SW480 (cell line): ENCODE measurements around the gene BNIP2.
A peak's percentile ranks its signal among the peaks of the same experiment; 100 is the strongest.

Source experiments
- DNase-seq: peaks from one replicate; pipeline ENCODE4 v3.0.0-alpha.2; 2016; ENCODE audit warnings: low spot score

The BNIP2 gene

DNA sequence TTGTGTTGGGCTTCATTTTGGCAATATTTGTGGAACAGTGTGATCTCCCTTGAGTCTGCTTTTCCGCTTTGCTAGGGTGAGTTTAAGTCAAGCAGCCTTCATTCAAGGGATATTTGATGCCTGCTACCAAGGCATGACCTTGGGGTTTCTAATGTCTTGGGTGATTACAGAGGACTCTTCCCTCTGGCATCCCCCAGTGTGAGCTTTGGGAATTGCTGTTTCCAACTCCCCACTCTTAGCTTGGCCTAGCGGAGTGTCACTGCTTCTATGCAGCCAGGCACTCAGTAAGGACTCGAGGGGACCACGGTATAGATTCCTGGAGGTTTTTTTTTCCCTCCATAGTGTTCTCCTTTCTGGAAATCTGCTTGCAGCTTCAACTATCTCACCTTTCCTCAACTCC is 56.4 kb downstream of the BNIP2 start:
- DNase-seq, result peak; percentile 15

DNA sequence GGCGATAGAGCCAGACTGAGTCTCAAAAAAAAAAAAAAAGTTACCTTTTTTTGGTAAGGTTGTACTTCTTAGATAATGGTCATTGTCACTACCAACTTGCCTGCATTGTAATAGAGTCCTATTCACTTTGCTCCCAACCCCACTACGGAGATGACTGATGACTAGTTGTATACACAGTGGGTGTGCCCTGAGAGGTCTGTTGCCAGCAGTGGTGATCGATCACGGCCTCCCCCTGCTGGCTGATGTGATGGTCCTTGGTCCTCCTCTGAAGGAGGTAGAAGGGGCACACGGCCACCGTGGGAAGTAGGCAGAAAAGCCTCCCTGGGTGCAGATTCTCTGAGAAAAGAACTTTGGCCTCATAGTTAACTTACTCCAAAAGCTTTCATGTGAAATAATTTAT is 66.8 kb downstream of the BNIP2 start:
- peak; percentile 65 for DNase-seq

DNA sequence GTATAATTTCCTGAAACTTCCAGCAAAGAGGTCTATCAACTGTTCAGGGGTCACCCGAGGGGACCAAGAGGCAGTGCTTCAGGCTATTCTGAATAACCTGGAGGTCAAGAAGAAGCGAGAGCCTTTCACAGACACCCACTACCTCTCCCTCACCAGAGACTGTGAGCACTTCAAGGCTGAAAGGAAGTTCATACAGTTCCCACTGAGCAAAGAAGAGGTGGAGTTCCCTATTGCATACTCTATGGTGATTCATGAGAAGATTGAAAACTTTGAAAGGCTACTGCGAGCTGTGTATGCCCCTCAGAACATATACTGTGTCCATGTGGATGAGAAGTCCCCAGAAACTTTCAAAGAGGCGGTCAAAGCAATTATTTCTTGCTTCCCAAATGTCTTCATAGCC is 70.7 kb downstream of the BNIP2 start:
- DNase-seq, result no peak

DNA sequence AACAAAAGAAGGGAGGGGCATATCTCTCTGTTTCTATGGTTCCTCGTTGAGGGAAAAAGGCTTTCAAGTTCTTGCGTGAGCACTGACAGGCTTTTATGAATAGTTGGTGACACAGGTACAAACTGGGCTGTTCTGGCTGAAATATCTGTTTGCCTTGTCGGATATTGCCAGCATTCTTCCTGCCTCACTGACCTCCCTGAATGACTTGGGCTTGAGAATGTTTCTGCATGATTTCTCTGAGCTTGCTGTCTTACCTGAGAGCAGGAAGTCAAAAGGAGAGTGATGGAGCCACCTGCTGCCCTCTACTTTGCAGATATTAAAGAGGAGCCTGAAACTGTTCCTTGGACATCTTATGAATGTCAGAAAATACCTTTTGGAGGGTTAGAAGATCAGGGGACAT is 72.7 kb downstream of the BNIP2 start:
- peak; percentile 25 for DNase-seq

DNA sequence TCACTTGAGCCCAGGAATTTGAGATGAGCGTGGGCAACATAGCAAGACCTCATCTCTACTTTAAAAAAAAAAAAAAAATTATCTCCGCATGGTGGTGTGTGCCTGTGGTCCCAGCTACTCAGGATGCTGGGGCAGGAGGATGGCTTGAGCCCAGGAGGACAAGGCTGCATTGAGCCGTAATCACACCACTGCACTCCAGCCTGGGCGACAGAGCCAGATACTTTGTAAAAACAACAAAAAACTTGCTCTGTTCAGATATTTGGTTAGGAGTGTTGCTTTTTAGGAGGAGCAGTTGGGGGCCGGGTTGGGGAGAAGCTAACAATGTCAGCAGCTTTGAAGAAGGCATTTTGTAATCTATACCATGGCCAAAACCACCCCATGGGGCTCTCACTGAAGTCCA is 73.5 kb downstream of the BNIP2 start:
- no peak for DNase-seq

DNA sequence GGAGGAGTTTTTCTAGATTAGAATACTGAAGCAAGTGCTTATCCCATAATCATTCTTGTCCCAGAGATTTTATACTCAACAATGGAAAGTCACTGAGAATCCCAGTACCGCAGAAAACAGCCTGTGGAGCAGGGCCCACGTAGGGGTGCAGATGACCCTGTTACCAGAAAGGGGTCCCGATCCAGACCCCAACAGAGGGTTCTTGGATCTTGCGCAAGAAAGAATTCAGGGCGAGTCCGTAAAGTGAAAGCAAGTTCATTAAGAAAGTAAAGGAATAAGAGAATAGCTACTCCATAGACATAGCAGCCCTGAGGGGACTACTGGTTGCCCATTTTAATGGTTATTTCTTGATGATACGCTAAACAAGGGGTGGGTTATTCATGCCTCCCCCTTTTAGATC is 75.0 kb downstream of the BNIP2 start:
- no peak for DNase-seq

DNA sequence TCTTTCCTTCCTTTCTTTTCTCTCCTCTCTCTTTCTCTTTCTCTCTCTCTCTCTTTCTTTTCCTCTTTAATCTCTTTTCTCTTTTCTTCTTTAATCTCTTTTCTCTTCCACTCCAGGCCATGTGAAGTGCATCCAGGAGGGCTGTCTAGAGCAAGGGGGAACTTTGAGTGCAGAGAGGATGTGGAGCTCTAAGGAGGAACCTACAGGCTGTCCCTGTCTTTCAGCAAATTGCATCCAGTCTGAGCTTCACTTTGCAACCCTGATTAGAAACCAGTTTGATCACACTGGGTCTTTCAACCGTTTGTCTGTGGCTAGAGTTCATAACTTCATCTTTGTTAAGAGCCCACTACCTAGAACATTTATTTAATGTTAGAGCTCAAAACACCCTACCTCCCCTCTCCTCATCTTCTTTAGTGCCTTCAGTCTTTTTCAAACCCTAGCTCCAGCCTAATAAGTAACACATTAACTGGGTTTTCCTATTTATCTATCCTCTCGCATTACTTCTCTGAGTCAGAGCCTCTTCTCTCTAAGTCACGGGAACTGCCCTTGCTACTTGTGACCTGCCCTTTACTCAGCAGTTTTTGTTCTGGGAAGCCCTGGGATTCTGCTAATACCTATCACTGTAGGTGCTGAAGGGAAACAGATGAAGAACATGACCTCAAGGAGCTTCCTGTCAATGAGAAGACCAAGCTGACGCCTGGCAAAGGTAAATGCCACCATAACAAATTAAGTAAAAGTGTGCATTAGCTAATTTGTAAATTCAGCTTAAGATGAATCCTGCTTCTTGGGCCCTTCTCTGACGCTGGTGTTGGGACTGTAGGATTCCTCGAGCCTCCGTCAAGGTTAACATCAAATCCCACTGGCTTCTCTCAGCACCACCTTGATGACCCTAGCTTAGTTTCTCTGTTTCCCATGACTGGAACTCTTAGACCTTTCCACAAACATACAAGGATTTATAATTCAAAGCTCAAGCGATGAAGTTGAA is 77.6 kb downstream of the BNIP2 start, which contains the start of gene GCNT3:
Gene GCNT3 (plus strand): TSS at position 508 of the 985 bp plus-strand sequence. CDS start 6,456 bp downstream, outside the sequence.
- DNase-seq, result peak; percentile 49

DNA sequence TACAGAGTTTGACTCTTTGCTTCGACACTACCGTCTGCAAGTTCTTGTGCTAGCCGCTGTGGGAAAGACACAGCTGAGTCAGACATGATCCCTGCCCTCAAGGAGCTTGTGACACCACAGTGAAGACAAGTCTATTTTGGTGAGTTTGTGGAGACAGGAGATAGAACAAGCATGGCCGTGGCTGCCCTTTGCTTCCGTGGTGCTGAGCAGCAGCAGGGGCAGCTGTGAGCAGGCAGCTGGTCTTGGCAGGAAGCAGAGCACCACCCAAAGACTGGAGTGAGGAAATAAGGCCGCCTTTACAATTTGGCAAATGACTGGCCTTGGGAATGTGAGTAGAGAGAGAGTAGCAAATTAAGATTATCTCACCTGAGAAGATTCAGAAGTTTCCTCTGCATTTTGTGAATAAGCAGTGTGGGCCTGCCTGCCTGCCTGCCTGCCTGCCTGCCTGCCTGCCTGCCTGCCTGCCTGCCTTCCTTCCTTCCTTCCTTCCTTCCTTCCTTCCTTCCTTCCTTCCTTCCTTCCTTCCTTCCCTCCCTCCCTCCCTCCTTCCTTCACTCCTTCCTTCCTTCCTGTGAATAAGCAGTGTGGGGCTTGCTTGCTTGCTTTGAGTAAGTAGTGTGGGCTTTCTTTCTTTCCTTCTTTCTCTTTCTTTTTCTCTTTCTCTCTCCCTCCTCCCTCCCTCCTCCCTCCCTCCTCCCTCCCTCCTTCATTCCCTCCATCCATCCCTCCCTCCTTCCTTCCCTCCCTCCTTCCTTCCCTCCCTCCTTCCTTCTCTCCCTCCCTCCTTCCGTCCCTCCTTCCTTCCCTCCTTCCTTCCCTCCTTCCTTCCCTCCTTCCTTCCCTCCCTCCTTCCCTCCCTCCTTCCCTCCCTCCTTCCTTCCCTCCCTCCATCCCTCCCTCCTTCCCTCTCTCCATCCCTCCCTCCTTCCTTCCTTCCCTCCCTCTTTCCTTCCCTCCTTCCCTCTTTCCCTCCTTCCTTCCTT is 79.1 kb downstream of the BNIP2 start:
- DNase-seq, result no peak
